Melanocyte of skin (primary cell): Measurements from ENCODE around the gene MICU2. TPM values are rescaled to one million over a fixed set of nuclear protein-coding genes. Genes with fewer than 3 reads are reported as not detected.

Experiments
- small RNA-seq, 2 donors: library from RNA; depleted of rRNA; stranded (forward); fragments of <200 nt; gene quantifications; one replicate each; pipeline ENCODE3, GENCODE V24; 2012
- total RNA-seq, 2 donors: library from RNA; depleted of rRNA; stranded (reverse); fragments of >200 nt; gene quantifications; 2 replicates each; pipeline ENCODE4 v1.2.3, GENCODE V29; 2012

Gene MICU2
- 10 to 100 TPM; 37.0 to 55.7 TPM for total RNA-seq

GRCh38 chr13:21603531-21604448, at the start of gene MICU2:
TSS of gene MICU2 (minus strand) at chr13:21604170. CDS start at chr13:21604148, 22 bp downstream.

GRCh38 chr13:21458813-21459701, 144.9 kb downstream of the MICU2 start, which contains the start of gene ZDHHC20:
TSS of gene ZDHHC20 (minus strand) at chr13:21459303. CDS start at chr13:21459171, 132 bp downstream.

Small RNA genes lying within 50 kb of the gene (small RNA-seq; reads per million reads assigned to genes)
- gene RNU6-59P = 0 reads per million in 2 donors

Other genes starting within 250 kb of the MICU2 start
- 10 to 100 TPM; 49.2 to 70.9 TPM for gene ZDHHC20, start 144.9 kb downstream of the MICU2 start, total RNA-seq
- not detected for gene FGF9, start 66.9 kb upstream of the MICU2 start, total RNA-seq